K562 (cell line): ENCODE data around the gene LDLRAD3.

Experiments used
- BRCA1 ChIP-seq, 2 experiments: fragments of 450-650 bp in 1 of 2; sonication (generic) in 1 of 2; formaldehyde crosslinking in 1 of 2; IDR thresholded peaks; 2 replicates each; pipeline versions ENCODE4 v1.5.0 to v1.6.1; 2017 to 2020; ENCODE audit warnings: mild to moderate bottlenecking in 1 of 2, missing genetic modification reagents in 1 of 2
- CHD4 ChIP-seq: fragments of 200-600 bp; sonication (generic); IDR thresholded peaks from 3 replicates; pipeline ENCODE4 v1.6.1; 2012; ENCODE audit warnings: low read depth, mild to moderate bottlenecking, mixed read lengths, low read length, inconsistent platforms; ENCODE audit not compliant: insufficient read depth, insufficient replicate concordance, poor library complexity, severe bottlenecking
- EZH2 ChIP-seq: IDR thresholded peaks from 2 replicates; pipeline ENCODE4 v1.6.1; 2012; ENCODE audit warnings: low read depth, mild to moderate bottlenecking, inconsistent platforms, low read length, borderline replicate concordance
- FOXA3 ChIP-seq, 2 experiments: fragments of 450-650 bp in 1 of 2; sonication (generic) in 1 of 2; formaldehyde crosslinking; IDR thresholded peaks in 1 of 2; conservative IDR thresholded peaks in 1 of 2; 2 replicates each; pipeline versions ENCODE4 v1.4.0 to v1.8.0; 2020 to 2022; ENCODE audit warnings: mild to moderate bottlenecking in 2 of 2, missing genetic modification reagents in 1 of 2
- HNRNPUL1 ChIP-seq: fragments of 200-400 bp; formaldehyde crosslinking; IDR thresholded peaks from 2 replicates; pipeline ENCODE4 v1.6.1; 2017; ENCODE audit warnings: low read length
- MYC ChIP-seq, 2 experiments: fragments of 250-450 bp in 1 of 2; sonication (Bioruptor Pico) in 1 of 2; IDR thresholded peaks; 2 replicates each; pipeline versions ENCODE4 v1.5.1 to v1.6.1; 2012 to 2021; ENCODE audit warnings: low read depth in 2 of 2, borderline replicate concordance in 1 of 2, improper control_type of control experiment in 1 of 2, low read length in 1 of 2, mild to moderate bottlenecking in 1 of 2, moderate library complexity in 1 of 2
- POLR2AphosphoS5 ChIP-seq: IDR thresholded peaks from 2 replicates; pipeline ENCODE4 v1.6.1; 2011; ENCODE audit warnings: mild to moderate bottlenecking, low read depth, low read length, moderate library complexity; ENCODE audit not compliant: control insufficient read depth, insufficient read depth
- RFX1 ChIP-seq: fragments of 450-650 bp; IDR thresholded peaks from 2 replicates; pipeline ENCODE4 v1.6.1; 2016; ENCODE audit warnings: mild to moderate bottlenecking, moderate library complexity
- SIX5 ChIP-seq, 2 experiments: IDR thresholded peaks; 2 replicates each; pipeline ENCODE4 v1.6.1; 2011; ENCODE audit warnings: low read length in 2 of 2, borderline replicate concordance in 1 of 2, low read depth in 1 of 2, mild to moderate bottlenecking in 1 of 2, moderate library complexity in 1 of 2; ENCODE audit not compliant: insufficient read depth in 1 of 2
- ZNF23 ChIP-seq: fragments of 250-450 bp; sonication (Bioruptor Pico); IDR thresholded peaks from 2 replicates; pipeline ENCODE4 v1.4.0; 2020; ENCODE audit warnings: mild to moderate bottlenecking
- TF ChIP-seq, protein P1 (sequence below), 3 experiments: IDR thresholded peaks in 2 of 3; conservative IDR thresholded peaks in 1 of 3; 2 replicates each; pipeline ENCODE4 v1.5.1; 2011 to 2012; ENCODE audit warnings: low read length in 3 of 3, mild to moderate bottlenecking in 3 of 3, control low read depth in 2 of 3, improper control_type of control experiment in 1 of 3, inconsistent platforms in 1 of 3, low read depth in 1 of 3, mixed read lengths in 1 of 3, moderate library complexity in 1 of 3; ENCODE audit not compliant: insufficient read depth in 2 of 3
- TF ChIP-seq, protein P2 (sequence below): sonication (generic); formaldehyde crosslinking; IDR thresholded peaks from 2 replicates; pipeline ENCODE4 v1.8.1; 2022; ENCODE audit warnings: missing genetic modification reagents
- TF ChIP-seq, protein P3 (sequence below), 2 experiments: fragments of 450-650 bp; formaldehyde crosslinking in 1 of 2; IDR thresholded peaks; 2 replicates each; pipeline versions ENCODE4 v1.4.0 to v1.6.1; 2014 to 2020; ENCODE audit warnings: mild to moderate bottlenecking in 2 of 2, borderline replicate concordance in 1 of 2, low read depth in 1 of 2

DNA sequence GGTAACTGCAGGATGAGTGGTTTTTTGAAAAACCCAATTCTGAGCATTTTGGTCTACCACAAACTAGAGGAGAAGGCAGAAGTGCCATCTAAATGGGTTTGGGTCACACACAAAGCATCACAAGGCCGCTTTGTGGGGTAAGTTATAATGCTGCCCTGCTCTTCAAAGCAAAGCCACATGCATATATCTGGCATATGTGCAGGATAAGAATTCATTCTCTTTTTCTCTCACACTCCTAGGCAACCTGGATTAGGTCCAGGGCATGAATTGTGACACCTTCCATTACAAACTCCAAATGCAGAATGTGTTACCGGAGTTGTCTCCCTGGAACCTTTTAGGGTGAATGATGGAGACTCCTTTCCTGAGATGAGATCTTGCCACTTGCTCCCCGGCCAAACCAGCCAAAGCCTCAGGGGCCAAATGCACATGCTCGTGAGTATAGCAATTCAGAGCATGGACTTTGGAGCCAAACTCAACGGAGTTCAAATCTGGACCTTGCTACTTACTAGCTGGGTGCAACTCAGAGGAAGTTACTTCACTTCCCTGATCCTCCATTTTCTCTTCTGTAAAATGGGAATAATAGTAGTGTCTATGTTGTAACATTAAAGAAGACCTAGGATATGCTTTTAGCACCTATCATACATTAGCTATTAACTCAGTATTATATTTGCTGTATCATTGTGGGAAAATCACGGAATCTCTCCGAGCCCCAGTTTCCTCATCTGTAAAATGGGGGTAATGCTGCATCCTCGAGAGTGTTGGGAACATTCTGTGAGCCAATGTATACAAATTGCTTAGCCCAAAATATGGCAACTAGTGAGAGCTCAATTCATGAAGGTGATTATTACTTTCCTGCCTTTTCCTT lies 248.8 kb downstream of the LDLRAD3 start:
- TF ChIP-seq RFX1 (no peak), EZH2 (no peak), HNRNPUL1 (no peak), FOXA3 (CRISPR knock-in tag; conservative IDR thresholded peaks at IDR 0.05 in 1 of 2, IDR thresholded peaks at IDR 0.05 in 1 of 2) (no peak), POLR2AphosphoS5 (no peak), BRCA1 (IDR thresholded peaks at IDR 0.05) (no peak), BRCA1 (CRISPR knock-in tag; IDR thresholded peaks at IDR 0.05) (no peak), SIX5 (IDR thresholded peaks at IDR 0.05; ENCODE audit: borderline replicate concordance in 1 of 2, insufficient read depth in 1 of 2, low read depth in 1 of 2, low read length in 2 of 2) (no peak), ZNF23 (no peak), CHD4 (no peak), MYC (IDR thresholded peaks at IDR 0.05; ENCODE audit: low read depth, low read length) (no peak), MYC (CRISPR knock-in tag; IDR thresholded peaks at IDR 0.05; ENCODE audit: borderline replicate concordance, low read depth) (no peak)
- TF ChIP-seq, protein P1, sequence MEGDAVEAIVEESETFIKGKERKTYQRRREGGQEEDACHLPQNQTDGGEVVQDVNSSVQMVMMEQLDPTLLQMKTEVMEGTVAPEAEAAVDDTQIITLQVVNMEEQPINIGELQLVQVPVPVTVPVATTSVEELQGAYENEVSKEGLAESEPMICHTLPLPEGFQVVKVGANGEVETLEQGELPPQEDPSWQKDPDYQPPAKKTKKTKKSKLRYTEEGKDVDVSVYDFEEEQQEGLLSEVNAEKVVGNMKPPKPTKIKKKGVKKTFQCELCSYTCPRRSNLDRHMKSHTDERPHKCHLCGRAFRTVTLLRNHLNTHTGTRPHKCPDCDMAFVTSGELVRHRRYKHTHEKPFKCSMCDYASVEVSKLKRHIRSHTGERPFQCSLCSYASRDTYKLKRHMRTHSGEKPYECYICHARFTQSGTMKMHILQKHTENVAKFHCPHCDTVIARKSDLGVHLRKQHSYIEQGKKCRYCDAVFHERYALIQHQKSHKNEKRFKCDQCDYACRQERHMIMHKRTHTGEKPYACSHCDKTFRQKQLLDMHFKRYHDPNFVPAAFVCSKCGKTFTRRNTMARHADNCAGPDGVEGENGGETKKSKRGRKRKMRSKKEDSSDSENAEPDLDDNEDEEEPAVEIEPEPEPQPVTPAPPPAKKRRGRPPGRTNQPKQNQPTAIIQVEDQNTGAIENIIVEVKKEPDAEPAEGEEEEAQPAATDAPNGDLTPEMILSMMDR (IDR thresholded peaks at IDR 0.05 in 2 of 3, conservative IDR thresholded peaks at IDR 0.05 in 1 of 3; ENCODE audit: insufficient read depth in 2 of 3, low read depth in 1 of 3, low read length in 3 of 3): no peak
- TF ChIP-seq, protein P2, sequence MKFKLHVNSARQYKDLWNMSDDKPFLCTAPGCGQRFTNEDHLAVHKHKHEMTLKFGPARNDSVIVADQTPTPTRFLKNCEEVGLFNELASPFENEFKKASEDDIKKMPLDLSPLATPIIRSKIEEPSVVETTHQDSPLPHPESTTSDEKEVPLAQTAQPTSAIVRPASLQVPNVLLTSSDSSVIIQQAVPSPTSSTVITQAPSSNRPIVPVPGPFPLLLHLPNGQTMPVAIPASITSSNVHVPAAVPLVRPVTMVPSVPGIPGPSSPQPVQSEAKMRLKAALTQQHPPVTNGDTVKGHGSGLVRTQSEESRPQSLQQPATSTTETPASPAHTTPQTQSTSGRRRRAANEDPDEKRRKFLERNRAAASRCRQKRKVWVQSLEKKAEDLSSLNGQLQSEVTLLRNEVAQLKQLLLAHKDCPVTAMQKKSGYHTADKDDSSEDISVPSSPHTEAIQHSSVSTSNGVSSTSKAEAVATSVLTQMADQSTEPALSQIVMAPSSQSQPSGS (CRISPR knock-in tag): no peak
- TF ChIP-seq, protein P3, sequence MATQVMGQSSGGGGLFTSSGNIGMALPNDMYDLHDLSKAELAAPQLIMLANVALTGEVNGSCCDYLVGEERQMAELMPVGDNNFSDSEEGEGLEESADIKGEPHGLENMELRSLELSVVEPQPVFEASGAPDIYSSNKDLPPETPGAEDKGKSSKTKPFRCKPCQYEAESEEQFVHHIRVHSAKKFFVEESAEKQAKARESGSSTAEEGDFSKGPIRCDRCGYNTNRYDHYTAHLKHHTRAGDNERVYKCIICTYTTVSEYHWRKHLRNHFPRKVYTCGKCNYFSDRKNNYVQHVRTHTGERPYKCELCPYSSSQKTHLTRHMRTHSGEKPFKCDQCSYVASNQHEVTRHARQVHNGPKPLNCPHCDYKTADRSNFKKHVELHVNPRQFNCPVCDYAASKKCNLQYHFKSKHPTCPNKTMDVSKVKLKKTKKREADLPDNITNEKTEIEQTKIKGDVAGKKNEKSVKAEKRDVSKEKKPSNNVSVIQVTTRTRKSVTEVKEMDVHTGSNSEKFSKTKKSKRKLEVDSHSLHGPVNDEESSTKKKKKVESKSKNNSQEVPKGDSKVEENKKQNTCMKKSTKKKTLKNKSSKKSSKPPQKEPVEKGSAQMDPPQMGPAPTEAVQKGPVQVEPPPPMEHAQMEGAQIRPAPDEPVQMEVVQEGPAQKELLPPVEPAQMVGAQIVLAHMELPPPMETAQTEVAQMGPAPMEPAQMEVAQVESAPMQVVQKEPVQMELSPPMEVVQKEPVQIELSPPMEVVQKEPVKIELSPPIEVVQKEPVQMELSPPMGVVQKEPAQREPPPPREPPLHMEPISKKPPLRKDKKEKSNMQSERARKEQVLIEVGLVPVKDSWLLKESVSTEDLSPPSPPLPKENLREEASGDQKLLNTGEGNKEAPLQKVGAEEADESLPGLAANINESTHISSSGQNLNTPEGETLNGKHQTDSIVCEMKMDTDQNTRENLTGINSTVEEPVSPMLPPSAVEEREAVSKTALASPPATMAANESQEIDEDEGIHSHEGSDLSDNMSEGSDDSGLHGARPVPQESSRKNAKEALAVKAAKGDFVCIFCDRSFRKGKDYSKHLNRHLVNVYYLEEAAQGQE (IDR thresholded peaks at IDR 0.05; ENCODE audit: borderline replicate concordance): no peak
- TF ChIP-seq, protein P3 (CRISPR knock-in tag; IDR thresholded peaks at IDR 0.05; ENCODE audit: low read depth): no peak
